Measurements from ENCODE around the gene ETV5.

GRCh38 chr3:185997130-185997529 lies 111.8 kb downstream of the ETV5 start:
- TF ChIP-seq MAX (IDR thresholded peaks at IDR 0.05; ENCODE audit: insufficient read depth, insufficient read length), result no peak
- no peak for TF ChIP-seq POLR2AphosphoS5 (IDR thresholded peaks at IDR 0.05; ENCODE audit: insufficient read depth, low read depth, low read length)
- TF ChIP-seq POLR2A (IDR thresholded peaks at IDR 0.05; ENCODE audit: low read depth, low read length), result no peak
- TF ChIP-seq CTCF (IDR thresholded peaks at IDR 0.05; ENCODE audit: extremely low read depth in 1 of 2, insufficient read depth in 1 of 2, low read depth in 1 of 2, low read length in 2 of 2), result no peak
- TF ChIP-seq MYC (IDR thresholded peaks at IDR 0.05; ENCODE audit: low read depth, low read length), result no peak
- TF ChIP-seq EZH2 (IDR thresholded peaks at IDR 0.05; ENCODE audit: borderline replicate concordance, low read depth, low read length, severe bottlenecking), result no peak
- TF ChIP-seq FOS (IDR thresholded peaks at IDR 0.05; ENCODE audit: borderline replicate concordance, insufficient read depth, low read length), result no peak
- TF ChIP-seq GATA2 (IDR thresholded peaks at IDR 0.05; ENCODE audit: insufficient read depth, insufficient read length, low read depth, low read length), result no peak
